ENCODE data around the gene MACF1.
"Not testable (repeated sequence)": the region's sequence is repeated elsewhere in the genome, so short reads cannot be mapped to it uniquely, and the experiment has no call there.

Gene MACF1

GRCh38 chr1:39427374-39427773 lies 222.9 kb downstream of the MACF1 start:
- DNase-seq = no peak

- DNase-seq = no peak
Measured at GRCh38 chr1:39427912-39428311, 223.4 kb downstream of the MACF1 start.

GRCh38 chr1:39431927-39432326 lies 227.4 kb downstream of the MACF1 start:
- no peak for DNase-seq

DNA sequence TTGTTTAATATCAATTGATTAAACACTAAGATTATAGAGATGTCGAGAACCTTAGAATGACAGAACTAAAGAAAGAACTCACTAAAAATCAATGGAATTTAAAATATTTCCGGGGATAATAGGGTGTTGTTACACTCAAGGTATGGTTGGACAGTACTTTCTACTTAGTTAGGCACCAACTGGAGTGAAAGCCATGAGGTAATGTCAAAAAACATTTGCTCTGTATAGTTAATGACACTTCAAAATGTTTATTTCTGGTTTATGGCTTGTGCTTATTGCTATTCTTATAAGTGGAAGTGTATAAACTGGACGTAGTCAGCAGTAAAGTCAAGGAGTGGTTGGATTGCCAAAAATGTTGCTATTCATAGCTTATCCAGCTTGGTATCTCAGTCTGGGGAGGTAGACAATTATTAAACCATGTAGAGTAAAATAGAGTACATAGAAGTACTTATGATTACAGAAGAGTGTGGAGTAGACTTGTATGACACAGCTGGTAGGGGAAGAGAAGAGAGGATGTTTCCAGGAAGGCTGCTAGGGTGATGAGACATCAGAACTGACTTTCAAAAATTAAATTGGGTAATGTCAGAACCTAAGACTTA lies 230.4 kb downstream of the MACF1 start:
- DNase-seq = no peak

- DNase-seq = no peak
Measured at GRCh38 chr1:39435597-39435996, 231.1 kb downstream of the MACF1 start.

GRCh38 chr1:39436842-39437241 lies 232.3 kb downstream of the MACF1 start:
- DNase-seq = no peak

DNA sequence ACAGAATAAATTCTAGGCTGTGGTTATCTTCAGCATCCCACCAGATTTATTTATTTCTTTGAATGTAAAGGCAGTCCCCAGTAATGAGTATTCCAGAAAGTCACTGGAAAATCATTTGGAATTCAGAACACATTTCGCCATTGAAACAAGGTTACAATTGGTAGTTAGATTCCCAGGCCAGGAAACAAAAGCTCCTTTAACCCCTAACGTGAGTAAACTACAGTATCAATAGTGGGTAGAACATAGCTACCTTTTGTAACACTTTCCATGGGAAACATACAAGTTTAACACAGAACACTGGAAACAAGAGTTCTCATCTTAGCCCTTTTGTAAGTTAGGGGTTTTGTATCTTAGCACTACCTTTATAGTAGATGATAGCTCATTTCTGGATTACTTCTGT lies 233.5 kb downstream of the MACF1 start:
- DNase-seq = no peak

- DNase-seq = no peak
Measured at GRCh38 chr1:39440856-39441255, 236.4 kb downstream of the MACF1 start.

DNA sequence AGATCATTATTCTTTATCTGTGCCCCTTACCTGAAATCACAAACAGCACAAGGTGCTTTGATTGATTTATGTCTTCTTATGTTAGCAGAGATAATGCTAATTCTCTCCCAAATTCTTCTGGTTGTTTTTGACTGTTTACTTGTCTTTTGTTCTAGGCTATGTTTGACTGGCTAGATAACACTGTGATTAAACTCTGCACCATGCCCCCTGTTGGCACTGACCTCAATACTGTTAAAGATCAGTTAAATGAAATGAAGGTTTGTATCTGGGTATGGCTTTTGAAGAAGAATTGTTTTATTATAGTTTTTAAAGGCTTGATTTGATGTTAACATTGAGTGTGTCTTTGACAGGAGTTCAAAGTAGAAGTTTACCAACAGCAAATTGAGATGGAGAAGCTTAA lies 237.3 kb downstream of the MACF1 start:
- DNase-seq = no peak

GRCh38 chr1:39445573-39445972 lies 241.1 kb downstream of the MACF1 start:
- no peak for DNase-seq

DNA sequence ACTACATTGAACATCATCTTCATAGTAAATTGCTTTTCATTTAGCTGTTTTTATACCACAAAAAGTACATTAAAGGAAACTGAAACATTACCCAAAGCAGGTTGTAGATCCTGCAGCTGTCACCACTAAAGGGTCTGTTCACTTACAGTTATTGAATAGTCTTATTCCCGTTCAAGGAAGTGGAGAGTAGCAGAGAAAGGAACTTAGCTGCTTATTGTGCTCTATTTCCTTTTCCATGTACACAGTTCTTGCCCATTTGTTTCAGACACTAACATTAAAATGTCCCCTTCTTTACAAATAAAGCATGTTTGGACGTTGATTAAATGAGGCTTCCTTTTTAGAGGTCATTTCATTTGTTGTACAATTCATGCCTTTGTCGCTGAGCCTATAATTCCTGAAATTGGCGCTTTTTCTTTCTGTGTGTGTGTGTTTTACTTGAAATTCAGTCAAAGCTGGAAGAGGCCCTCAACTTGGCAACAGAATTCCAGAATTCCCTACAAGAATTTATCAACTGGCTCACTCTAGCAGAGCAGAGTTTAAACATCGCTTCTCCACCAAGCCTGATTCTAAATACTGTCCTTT lies 242.6 kb downstream of the MACF1 start:
- no peak for DNase-seq

- not testable (repeated sequence) for DNase-seq
Measured at GRCh38 chr1:39450041-39450440, 245.5 kb downstream of the MACF1 start.

DNA sequence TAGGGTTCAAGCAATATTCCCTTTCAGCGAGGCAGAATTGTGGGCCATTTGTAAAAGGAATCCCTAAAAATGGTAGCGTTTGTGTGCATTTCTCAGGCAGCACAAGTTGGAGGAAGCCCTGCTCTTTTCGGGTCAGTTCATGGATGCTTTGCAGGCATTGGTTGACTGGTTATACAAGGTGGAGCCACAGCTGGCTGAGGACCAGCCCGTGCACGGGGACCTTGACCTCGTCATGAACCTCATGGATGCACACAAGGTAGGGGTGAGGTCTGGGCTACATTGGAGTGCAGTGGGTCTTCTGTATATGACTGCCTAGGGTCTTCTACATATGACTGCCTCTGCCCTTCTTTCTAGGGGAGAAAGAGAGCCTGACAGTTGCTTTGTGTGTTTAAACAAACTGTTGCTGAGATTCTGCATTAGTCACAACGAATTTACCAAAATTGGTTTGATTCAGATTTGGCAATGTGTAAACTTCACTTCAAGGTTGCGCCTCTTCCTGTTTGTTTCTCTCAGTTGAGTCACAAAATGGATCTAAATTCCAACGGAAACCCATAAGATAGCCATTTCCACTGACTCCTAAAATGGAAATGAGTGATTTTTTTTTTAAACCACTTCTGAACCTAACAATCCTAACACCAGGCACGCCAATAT lies 246.6 kb downstream of the MACF1 start:
- DNase-seq = no peak

DNA sequence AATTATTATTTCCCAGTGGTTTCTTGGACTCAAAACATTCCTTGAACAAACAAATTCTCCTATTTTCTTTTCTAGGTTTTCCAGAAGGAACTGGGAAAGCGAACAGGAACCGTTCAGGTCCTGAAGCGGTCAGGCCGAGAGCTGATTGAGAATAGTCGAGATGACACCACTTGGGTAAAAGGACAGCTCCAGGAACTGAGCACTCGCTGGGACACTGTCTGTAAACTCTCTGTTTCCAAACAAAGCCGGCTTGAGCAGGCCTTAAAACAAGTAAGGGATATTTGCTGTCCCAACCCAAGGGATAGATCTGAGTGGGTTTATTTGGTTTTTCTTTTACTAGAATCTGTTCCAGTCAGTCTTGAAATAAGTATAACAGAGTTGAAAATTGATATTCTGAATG lies 247.6 kb downstream of the MACF1 start:
- DNase-seq = no peak

GRCh38 chr1:39452540-39452939 lies 248.0 kb downstream of the MACF1 start:
- no peak for DNase-seq

DNA sequence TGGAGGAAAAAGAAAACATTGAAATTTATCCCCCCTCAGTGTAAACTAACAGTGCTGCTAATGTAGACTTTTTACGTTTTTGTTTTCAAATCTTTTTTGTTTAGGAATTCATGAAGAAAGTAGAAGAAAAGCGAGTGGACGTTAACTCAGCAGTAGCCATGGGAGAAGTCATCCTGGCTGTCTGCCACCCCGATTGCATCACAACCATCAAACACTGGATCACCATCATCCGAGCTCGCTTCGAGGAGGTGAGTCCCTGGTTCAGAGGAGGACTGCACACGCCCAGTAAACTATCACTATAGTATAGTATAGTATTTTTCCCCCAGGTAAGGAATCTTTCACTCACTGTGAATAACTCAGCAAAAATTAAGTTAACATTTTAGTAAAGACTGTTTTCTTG lies 249.1 kb downstream of the MACF1 start:
- no peak for DNase-seq

DNA sequence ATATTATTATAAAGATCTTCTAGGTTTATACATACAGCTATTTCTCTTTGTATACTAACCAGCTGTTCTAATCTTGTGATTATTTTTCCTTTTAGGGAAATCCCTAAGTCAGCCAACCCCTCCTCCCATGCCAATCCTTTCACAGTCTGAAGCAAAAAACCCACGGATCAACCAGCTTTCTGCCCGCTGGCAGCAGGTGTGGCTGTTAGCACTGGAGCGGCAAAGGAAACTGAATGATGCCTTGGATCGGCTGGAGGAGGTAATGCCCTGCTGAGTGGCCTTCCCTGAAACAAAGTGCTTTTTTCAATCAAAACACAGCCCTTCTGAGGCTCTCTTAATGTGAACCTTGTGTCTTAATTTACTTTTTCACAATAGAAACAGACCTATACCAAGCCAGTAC lies 254.5 kb downstream of the MACF1 start:
- no peak for DNase-seq

DNA sequence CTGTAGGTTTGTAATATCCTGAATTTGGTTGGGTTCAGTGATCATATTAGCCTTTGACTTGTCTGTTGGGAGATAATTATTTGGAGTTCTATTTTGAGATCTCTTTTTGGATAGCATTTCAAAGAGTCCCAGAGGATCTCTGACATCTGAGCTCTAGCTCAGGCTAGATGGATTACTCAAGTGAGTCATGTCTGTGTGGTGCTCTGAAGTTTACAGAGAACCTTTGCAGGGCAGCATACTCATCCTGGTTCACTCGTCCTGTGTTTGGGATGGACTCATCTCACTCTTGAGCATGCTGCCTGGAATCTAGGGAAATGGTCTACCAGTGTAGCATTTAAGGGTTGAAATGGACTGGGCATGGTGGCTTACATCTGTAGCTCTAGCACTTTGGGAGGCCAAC lies 257.6 kb downstream of the MACF1 start:
- DNase-seq = no peak

DNA sequence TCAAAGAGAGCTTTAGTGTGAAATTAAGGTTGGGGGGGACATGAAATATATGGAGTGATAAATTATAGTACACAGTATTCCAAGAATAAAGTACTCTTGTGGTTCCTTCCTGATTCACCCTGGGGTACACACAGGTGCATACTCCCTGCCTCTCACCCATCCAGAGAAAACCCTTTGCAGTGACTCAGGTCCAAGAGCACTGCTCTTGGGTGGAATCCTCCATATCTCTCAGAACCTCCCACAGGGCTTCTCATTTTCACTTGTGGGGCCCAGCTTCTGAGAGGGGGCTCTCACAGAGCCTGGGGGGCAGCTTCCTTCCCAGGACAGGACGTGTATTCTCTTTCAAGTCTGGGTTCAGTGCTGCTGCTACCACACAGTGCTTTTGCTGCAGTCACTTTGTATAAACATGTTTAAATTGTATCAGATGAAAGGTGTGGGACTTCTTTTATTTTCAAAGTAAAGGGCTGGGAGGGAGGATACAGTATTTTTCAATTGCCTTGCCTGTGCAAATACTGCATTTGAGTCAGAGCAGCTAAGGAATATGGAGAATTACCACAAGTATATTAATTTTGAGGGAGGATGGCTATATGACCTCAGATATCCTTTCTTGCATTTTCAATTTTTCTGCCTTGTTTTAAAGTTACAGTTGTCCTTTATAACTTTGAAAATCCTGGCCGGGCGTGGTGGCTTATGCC lies 262.1 kb downstream of the MACF1 start:
- no peak for DNase-seq

DNA sequence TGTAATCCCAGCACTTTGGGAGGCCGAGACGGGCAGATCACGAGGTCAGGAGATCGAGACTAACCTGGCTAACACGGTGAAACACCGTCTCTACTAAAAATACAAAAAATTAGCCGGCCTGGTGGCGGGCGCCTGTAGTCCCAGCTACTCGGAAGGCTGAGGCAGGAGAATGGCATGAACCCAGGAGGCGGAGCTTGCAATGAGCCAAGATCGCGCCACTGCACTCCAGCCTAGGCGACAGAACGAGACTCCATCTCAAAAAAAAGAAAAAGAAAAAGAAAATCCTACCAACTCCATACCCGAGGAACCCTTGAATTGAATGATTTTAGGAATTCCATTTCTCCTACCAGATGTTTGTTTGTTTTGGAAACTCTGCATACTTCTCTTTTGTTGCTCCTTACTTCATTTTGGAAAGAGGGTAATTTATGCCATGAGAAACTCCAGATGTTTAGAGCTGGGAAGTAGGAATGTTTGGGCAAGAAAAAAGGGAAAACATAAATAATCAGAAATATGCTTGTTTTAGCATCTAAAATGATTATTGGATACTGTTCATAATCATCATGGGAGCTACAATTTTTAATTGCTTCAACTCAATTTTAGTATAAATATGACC lies 262.7 kb downstream of the MACF1 start:
- DNase-seq = not testable (repeated sequence)

GRCh38 chr1:39469150-39469549 lies 264.7 kb downstream of the MACF1 start:
- DNase-seq = no peak

- no peak for DNase-seq
Measured at GRCh38 chr1:39470040-39470439, 265.5 kb downstream of the MACF1 start.

- no peak for DNase-seq
Measured at GRCh38 chr1:39472826-39473225, 268.3 kb downstream of the MACF1 start.

DNA sequence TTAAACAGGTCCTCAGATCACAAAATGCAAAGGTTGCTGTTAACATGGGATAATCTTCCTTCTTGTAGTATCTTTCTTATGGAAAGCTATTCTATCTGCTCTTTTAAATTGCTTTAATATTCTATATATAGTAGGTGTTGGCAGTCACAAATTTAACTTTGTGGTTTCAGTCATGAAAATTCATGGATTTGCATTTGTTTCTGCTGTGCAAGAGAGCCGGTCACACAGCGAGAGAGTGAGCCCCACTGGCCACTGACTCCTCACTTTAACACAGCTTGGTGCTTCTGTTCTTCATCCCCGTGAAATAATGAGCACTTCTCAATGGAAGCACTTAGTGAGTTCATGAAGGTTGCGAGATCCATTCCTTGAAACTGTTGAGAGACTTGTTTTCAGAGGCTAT lies 268.8 kb downstream of the MACF1 start:
- DNase-seq = no peak
